HG03175 (cell line): ENCODE results near the gene RPGR.

Source experiments
- ATAC-seq: cut with Tn5 transposase; IDR thresholded peaks from one replicate; pipeline ENCODE4 v1.9.1; 2021; ENCODE audit warnings: mild to moderate bottlenecking, moderate library complexity; ENCODE audit not compliant: unreplicated experiment

Gene RPGR

GRCh38 chrX:38268011-38268410 lies 59.3 kb downstream of the RPGR start:
- ATAC-seq = no peak

GRCh38 chrX:38262715-38263620 lies 64.3 kb downstream of the RPGR start:
- ATAC-seq = no peak

GRCh38 chrX:38260231-38260630 lies 67.1 kb downstream of the RPGR start:
- ATAC-seq = no peak

- no peak for ATAC-seq
Measured at GRCh38 chrX:38256019-38256418, 71.3 kb downstream of the RPGR start.

GRCh38 chrX:38249965-38250364 lies 77.3 kb downstream of the RPGR start:
- ATAC-seq = no peak

GRCh38 chrX:38247051-38247450 lies 80.3 kb downstream of the RPGR start:
- no peak for ATAC-seq

GRCh38 chrX:38240541-38240940 lies 86.8 kb downstream of the RPGR start:
- ATAC-seq = no peak

- no peak for ATAC-seq
Measured at GRCh38 chrX:38236901-38237615, 90.3 kb downstream of the RPGR start.

GRCh38 chrX:38233891-38234667 lies 93.2 kb downstream of the RPGR start:
- no peak for ATAC-seq

- ATAC-seq = no peak
Measured at GRCh38 chrX:38232079-38232686, 95.1 kb downstream of the RPGR start.

- no peak for ATAC-seq
Measured at GRCh38 chrX:38225093-38225492, 102.2 kb downstream of the RPGR start.

- no peak for ATAC-seq
Measured at GRCh38 chrX:38224160-38224559, 103.1 kb downstream of the RPGR start.

GRCh38 chrX:38221391-38221929 lies 105.8 kb downstream of the RPGR start:
- ATAC-seq = no peak

GRCh38 chrX:38220415-38221390 lies 106.6 kb downstream of the RPGR start, which contains the start of gene SRPX:
TSS of gene SRPX (minus strand) at chrX:38220871. CDS start at chrX:38220792, 79 bp downstream.
- no peak for ATAC-seq

GRCh38 chrX:38220024-38220414 lies 107.3 kb downstream of the RPGR start:
- ATAC-seq = no peak
